GM19395 (cell line): Measurements from ENCODE around the gene USP20.

ENCODE experiments used
- ATAC-seq: cut with Tn5 transposase; IDR thresholded peaks from one replicate; pipeline ENCODE4 v1.9.1; 2021; ENCODE audit warnings: mild to moderate bottlenecking, moderate library complexity; ENCODE audit not compliant: unreplicated experiment

USP20 gene

GRCh38 chr9:129871046-129871445 is 35.8 kb downstream of the USP20 start:
- ATAC-seq, result no peak

- no peak for ATAC-seq
These were observed 38.4 kb downstream of the USP20 start for GRCh38 chr9:129873563-129874190.

- no peak for ATAC-seq
These were observed 39.2 kb downstream of the USP20 start for GRCh38 chr9:129874261-129875101.

GRCh38 chr9:129875181-129875611 is 39.9 kb downstream of the USP20 start:
- no peak for ATAC-seq

GRCh38 chr9:129875687-129876395 is 40.6 kb downstream of the USP20 start:
- ATAC-seq, result no peak

- no peak for ATAC-seq
These were observed 41.6 kb downstream of the USP20 start for GRCh38 chr9:129876815-129877214.

- no peak for ATAC-seq
These were observed 43.0 kb downstream of the USP20 start for GRCh38 chr9:129878291-129878690.

GRCh38 chr9:129879103-129879699 is 43.9 kb downstream of the USP20 start:
- no peak for ATAC-seq

GRCh38 chr9:129879991-129880653 is 44.9 kb downstream of the USP20 start:
- ATAC-seq, result no peak

GRCh38 chr9:129880654-129881546 is 45.6 kb downstream of the USP20 start:
- ATAC-seq, result no peak

GRCh38 chr9:129881547-129882324 is 46.5 kb downstream of the USP20 start:
- ATAC-seq, result no peak

GRCh38 chr9:129884220-129885017 is 49.2 kb downstream of the USP20 start:
- ATAC-seq, result peak; percentile 41

- ATAC-seq, result no peak
These were observed 49.9 kb downstream of the USP20 start for GRCh38 chr9:129885018-129885669.

- peak; percentile 32 for ATAC-seq
These were observed 50.4 kb downstream of the USP20 start for GRCh38 chr9:129885670-129886106.

- no peak for ATAC-seq
These were observed 51.2 kb downstream of the USP20 start for GRCh38 chr9:129886226-129887174.
